ENCODE results near the gene OARD1.

Gene OARD1

GRCh38 chr6:41074692-41075436, 2.7 kb upstream of the OARD1 start:
- DNase-seq, result no peak

GRCh38 chr6:41073968-41074691, 2.0 kb upstream of the OARD1 start:
- peak; percentile 34 for DNase-seq

GRCh38 chr6:41073203-41073967, 1.2 kb upstream of the OARD1 start:
- DNase-seq, result peak; percentile 87

GRCh38 chr6:41072836-41073202, 663 bp upstream of the OARD1 start, which contains the start of gene NFYA:
Gene NFYA (plus strand): TSS chr6:41072974. CDS start chr6:41079090, 6,116 bp downstream.
- DNase-seq, result no peak

GRCh38 chr6:41071501-41071922, 644 bp downstream of the OARD1 start:
- DNase-seq, result no peak

GRCh38 chr6:41066867-41067304, 5.3 kb downstream of the OARD1 start:
- DNase-seq, result peak; percentile 88

GRCh38 chr6:41065550-41066026, 6.6 kb downstream of the OARD1 start:
- no peak for DNase-seq

- no peak for DNase-seq
These were observed 7.3 kb downstream of the OARD1 start for GRCh38 chr6:41064841-41065240.

- no peak for DNase-seq
These were observed 8.3 kb downstream of the OARD1 start for GRCh38 chr6:41063884-41064285.

- no peak for DNase-seq
These were observed 10.1 kb downstream of the OARD1 start for GRCh38 chr6:41062056-41062455.

- DNase-seq, result no peak
These were observed 10.9 kb downstream of the OARD1 start for GRCh38 chr6:41061196-41061726.

- no peak for DNase-seq
These were observed 12.6 kb downstream of the OARD1 start for GRCh38 chr6:41059556-41059955.

- DNase-seq, result no peak
These were observed 13.4 kb downstream of the OARD1 start for GRCh38 chr6:41058783-41059181.

GRCh38 chr6:41056768-41057490, 15.2 kb downstream of the OARD1 start:
- no peak for DNase-seq

- DNase-seq, result no peak
These were observed 17.0 kb downstream of the OARD1 start for GRCh38 chr6:41055149-41055548.

- no peak for DNase-seq
These were observed 17.6 kb downstream of the OARD1 start for GRCh38 chr6:41054511-41054910.

- no peak for DNase-seq
These were observed 19.1 kb downstream of the OARD1 start, which contains the start of gene APOBEC2 for GRCh38 chr6:41053041-41053440. Gene APOBEC2 (plus strand): TSS chr6:41053202. CDS start chr6:41053348, 146 bp downstream.

- no peak for DNase-seq
These were observed 20.3 kb downstream of the OARD1 start for GRCh38 chr6:41051873-41052272.

GRCh38 chr6:41050536-41050935, 21.6 kb downstream of the OARD1 start:
- DNase-seq, result peak; percentile 77

- no peak for DNase-seq
These were observed 22.2 kb downstream of the OARD1 start for GRCh38 chr6:41049955-41050354.

- no peak for DNase-seq
These were observed 22.6 kb downstream of the OARD1 start for GRCh38 chr6:41049521-41049920.
